K562 (cell line): ENCODE measurements around the gene MAD2L1BP. TPM values are rescaled to one million over a fixed set of nuclear protein-coding genes. Genes with fewer than 3 reads are reported as not detected.
A peak's percentile ranks its signal among the peaks of the same experiment; 100 is the strongest.

Experiments used
- COPS2 ChIP-seq: fragments of 450-650 bp; conservative IDR thresholded peaks from 2 replicates; pipeline ENCODE4 v1.6.1; 2016; ENCODE audit warnings: mild to moderate bottlenecking, moderate library complexity
- FOSL1 ChIP-seq: fragments of 200-800 bp; sonication (Bioruptor generic); conservative IDR thresholded peaks from 2 replicates; pipeline ENCODE4 v1.6.1; 2016; ENCODE audit warnings: missing genetic modification characterization, missing compliant biosample characterization
- JUNB ChIP-seq: fragments of 450-650 bp; formaldehyde crosslinking; conservative IDR thresholded peaks from 2 replicates; pipeline ENCODE4 v1.4.0; 2020; ENCODE audit warnings: mild to moderate bottlenecking
- KDM5B ChIP-seq: fragments of 200-600 bp; sonication (generic); IDR thresholded peaks from 2 replicates; pipeline ENCODE4 v1.6.1; 2012; ENCODE audit warnings: low read depth, mild to moderate bottlenecking, moderate library complexity, low read length, control low read depth, inconsistent platforms; ENCODE audit not compliant: insufficient replicate concordance
- MYBL2 ChIP-seq, 2 experiments: fragments of 450-650 bp in 1 of 2; sonication (generic) in 1 of 2; formaldehyde crosslinking in 1 of 2; IDR thresholded peaks; 2 replicates each; pipeline versions ENCODE4 v1.6.1 to v1.8.1; 2017 to 2022; ENCODE audit warnings: borderline replicate concordance in 1 of 2, inconsistent platforms in 1 of 2, low read depth in 1 of 2, mild to moderate bottlenecking in 1 of 2, missing genetic modification reagents in 1 of 2, moderate library complexity in 1 of 2
- NBN ChIP-seq: fragments of 450-650 bp; IDR thresholded peaks from 2 replicates; pipeline ENCODE4 v1.6.1; 2016; ENCODE audit warnings: low read depth, mild to moderate bottlenecking
- NONO ChIP-seq, 2 experiments: fragments of 200-400 bp in 1 of 2; fragments of 450-650 bp in 1 of 2; formaldehyde crosslinking in 1 of 2; IDR thresholded peaks; 2 replicates each; pipeline ENCODE4 v1.6.1; 2017; ENCODE audit warnings: low read depth in 2 of 2, mild to moderate bottlenecking in 2 of 2, moderate library complexity in 2 of 2, low read length in 1 of 2
- PRPF4 ChIP-seq: fragments of 200-400 bp; formaldehyde crosslinking; IDR thresholded peaks from one replicate; pipeline ENCODE4 v1.6.1; 2017; ENCODE audit warnings: low read length, low read depth, mild to moderate bottlenecking; ENCODE audit not compliant: insufficient read depth, poor library complexity, severe bottlenecking
- RFX7 ChIP-seq: fragments of 250-450 bp; sonication (Bioruptor Pico); IDR thresholded peaks from 2 replicates; pipeline ENCODE4 v1.5.1; 2021; ENCODE audit warnings: mild to moderate bottlenecking
- ZNF224 ChIP-seq: sonication (generic); formaldehyde crosslinking; IDR thresholded peaks from 2 replicates; pipeline ENCODE4 v1.8.0; 2022; ENCODE audit warnings: mild to moderate bottlenecking, missing genetic modification reagents
- ZNF79 ChIP-seq: fragments of 250-450 bp; sonication (Bioruptor Pico); IDR thresholded peaks from 2 replicates; pipeline ENCODE4 v1.4.0; 2020; ENCODE audit warnings: low read depth, mild to moderate bottlenecking, moderate library complexity
- polyA plus RNA-seq, 8 experiments: library from polyadenylated mRNA; depleted of rRNA in 4 of 8; stranded (reverse) in 5 of 8; unstranded in 3 of 8; fragments of >200 nt; fragmentation: Nextera tagmentation in 2 of 8; fragmentation: Illumina TruSeq in 1 of 8; extraction: Ambion mirVana in 2 of 8; extraction: Trizol in 1 of 8; gene quantifications; 2 replicates each; pipeline versions ENCODE4 v1.2.1 to v1.2.3, GENCODE V29; 2011 to 2014; ENCODE audit warnings: inconsistent platforms in 1 of 8, missing spikeins in 1 of 8
- total RNA-seq, 7 experiments: library from RNA; depleted of rRNA in 6 of 7; stranded (reverse); fragments of >200 nt in 6 of 7; fragmentation: Illumina TruSeq in 2 of 7; extraction: Trizol in 2 of 7; gene quantifications; 2 replicates each; pipeline versions ENCODE4 v1.2.1 to v1.2.3, GENCODE V29; 2011 to 2021; ENCODE audit warnings: low replicate concordance in 1 of 7
- TF ChIP-seq, protein P1 (sequence below): fragments of 200-800 bp; sonication (Bioruptor generic); IDR thresholded peaks from 2 replicates; pipeline ENCODE4 v1.6.1; 2016; ENCODE audit warnings: missing genetic modification characterization, missing compliant biosample characterization
- TF ChIP-seq, protein P2 (sequence below): fragments of 450-650 bp; IDR thresholded peaks from 2 replicates; pipeline ENCODE4 v1.6.1; 2017; ENCODE audit warnings: antibody characterized with exemption, mild to moderate bottlenecking
- TF ChIP-seq, protein P3 (sequence below): conservative IDR thresholded peaks from 2 replicates; pipeline ENCODE4 v1.6.1; 2011; ENCODE audit warnings: low read depth, mild to moderate bottlenecking, low read length; ENCODE audit not compliant: control insufficient read depth

The MAD2L1BP gene
- total and polyA plus RNA-seq, 9 of the 15 experiments (the other 6 are each of a cell fraction or from before 2014, with no cell fraction given) = 69.7 to 321 (median 111) TPM

DNA sequence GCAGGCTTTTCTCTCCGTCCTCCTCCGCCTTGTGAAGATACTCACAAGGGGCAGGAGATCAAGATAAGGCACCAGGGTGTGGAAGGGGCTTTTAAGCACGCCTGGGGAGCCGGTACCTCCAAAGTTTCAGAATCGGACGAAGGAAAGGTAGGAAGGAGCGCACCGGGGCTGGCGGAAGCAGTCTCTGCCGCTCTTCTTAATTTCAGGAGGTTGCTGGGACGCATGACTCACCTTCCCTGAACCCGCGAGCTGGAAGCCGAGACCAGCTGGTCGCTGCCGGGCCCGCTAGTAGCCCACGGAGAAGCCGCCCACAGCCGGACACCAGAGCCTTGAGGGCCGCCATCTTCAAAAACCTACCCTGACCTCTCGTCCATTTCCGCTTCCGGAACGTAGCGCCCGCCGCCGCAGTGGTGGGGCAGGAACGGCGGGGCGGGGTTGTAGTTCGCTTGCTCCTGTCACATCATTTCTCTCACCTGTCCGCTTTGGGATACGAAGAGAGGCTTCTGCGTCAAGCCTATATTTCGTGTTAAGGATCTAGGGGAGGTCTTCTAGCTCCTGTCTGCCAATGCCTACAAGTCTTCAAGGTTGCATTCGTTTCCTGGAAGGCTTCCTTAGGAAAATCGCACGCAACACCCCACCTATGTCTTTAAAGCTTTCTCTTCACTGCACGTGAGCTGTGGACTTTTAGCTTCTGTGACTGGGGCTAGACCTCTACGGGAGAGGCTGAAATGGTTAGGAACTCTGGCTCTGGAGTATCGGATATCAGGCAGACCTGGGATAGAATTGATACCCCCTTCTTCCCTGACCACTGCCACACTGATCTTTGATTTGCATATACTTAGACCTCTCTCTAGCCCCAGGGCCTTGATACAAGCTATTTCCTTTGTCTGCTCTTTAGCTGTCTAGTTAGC is 52.1 kb downstream of the MAD2L1BP start, which contains the start of gene MRPS18A (continued):
- TF ChIP-seq KDM5B (peak; percentile 88), MYBL2 (IDR thresholded peaks at IDR 0.05; ENCODE audit: low read depth) (no peak), MYBL2 (CRISPR knock-in tag; IDR thresholded peaks at IDR 0.05; ENCODE audit: borderline replicate concordance) (no peak), ZNF224 (no peak), PRPF4 (no peak), FOSL1 (tag) (peak; percentile 60; the same call in 1 of the 2 replicates), JUNB (no peak), COPS2 (no peak), NBN (no peak), RFX7 (CRISPR knock-in tag) (no peak), NONO (IDR thresholded peaks at IDR 0.05; ENCODE audit: low read depth in 2 of 2, low read length in 1 of 2) (no peak), ZNF79 (CRISPR knock-in tag) (no peak)
- TF ChIP-seq, protein P1, sequence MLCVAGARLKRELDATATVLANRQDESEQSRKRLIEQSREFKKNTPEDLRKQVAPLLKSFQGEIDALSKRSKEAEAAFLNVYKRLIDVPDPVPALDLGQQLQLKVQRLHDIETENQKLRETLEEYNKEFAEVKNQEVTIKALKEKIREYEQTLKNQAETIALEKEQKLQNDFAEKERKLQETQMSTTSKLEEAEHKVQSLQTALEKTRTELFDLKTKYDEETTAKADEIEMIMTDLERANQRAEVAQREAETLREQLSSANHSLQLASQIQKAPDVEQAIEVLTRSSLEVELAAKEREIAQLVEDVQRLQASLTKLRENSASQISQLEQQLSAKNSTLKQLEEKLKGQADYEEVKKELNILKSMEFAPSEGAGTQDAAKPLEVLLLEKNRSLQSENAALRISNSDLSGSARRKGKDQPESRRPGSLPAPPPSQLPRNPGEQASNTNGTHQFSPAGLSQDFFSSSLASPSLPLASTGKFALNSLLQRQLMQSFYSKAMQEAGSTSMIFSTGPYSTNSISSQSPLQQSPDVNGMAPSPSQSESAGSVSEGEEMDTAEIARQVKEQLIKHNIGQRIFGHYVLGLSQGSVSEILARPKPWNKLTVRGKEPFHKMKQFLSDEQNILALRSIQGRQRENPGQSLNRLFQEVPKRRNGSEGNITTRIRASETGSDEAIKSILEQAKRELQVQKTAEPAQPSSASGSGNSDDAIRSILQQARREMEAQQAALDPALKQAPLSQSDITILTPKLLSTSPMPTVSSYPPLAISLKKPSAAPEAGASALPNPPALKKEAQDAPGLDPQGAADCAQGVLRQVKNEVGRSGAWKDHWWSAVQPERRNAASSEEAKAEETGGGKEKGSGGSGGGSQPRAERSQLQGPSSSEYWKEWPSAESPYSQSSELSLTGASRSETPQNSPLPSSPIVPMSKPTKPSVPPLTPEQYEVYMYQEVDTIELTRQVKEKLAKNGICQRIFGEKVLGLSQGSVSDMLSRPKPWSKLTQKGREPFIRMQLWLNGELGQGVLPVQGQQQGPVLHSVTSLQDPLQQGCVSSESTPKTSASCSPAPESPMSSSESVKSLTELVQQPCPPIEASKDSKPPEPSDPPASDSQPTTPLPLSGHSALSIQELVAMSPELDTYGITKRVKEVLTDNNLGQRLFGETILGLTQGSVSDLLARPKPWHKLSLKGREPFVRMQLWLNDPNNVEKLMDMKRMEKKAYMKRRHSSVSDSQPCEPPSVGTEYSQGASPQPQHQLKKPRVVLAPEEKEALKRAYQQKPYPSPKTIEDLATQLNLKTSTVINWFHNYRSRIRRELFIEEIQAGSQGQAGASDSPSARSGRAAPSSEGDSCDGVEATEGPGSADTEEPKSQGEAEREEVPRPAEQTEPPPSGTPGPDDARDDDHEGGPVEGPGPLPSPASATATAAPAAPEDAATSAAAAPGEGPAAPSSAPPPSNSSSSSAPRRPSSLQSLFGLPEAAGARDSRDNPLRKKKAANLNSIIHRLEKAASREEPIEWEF = no peak
- TF ChIP-seq, protein P2, sequence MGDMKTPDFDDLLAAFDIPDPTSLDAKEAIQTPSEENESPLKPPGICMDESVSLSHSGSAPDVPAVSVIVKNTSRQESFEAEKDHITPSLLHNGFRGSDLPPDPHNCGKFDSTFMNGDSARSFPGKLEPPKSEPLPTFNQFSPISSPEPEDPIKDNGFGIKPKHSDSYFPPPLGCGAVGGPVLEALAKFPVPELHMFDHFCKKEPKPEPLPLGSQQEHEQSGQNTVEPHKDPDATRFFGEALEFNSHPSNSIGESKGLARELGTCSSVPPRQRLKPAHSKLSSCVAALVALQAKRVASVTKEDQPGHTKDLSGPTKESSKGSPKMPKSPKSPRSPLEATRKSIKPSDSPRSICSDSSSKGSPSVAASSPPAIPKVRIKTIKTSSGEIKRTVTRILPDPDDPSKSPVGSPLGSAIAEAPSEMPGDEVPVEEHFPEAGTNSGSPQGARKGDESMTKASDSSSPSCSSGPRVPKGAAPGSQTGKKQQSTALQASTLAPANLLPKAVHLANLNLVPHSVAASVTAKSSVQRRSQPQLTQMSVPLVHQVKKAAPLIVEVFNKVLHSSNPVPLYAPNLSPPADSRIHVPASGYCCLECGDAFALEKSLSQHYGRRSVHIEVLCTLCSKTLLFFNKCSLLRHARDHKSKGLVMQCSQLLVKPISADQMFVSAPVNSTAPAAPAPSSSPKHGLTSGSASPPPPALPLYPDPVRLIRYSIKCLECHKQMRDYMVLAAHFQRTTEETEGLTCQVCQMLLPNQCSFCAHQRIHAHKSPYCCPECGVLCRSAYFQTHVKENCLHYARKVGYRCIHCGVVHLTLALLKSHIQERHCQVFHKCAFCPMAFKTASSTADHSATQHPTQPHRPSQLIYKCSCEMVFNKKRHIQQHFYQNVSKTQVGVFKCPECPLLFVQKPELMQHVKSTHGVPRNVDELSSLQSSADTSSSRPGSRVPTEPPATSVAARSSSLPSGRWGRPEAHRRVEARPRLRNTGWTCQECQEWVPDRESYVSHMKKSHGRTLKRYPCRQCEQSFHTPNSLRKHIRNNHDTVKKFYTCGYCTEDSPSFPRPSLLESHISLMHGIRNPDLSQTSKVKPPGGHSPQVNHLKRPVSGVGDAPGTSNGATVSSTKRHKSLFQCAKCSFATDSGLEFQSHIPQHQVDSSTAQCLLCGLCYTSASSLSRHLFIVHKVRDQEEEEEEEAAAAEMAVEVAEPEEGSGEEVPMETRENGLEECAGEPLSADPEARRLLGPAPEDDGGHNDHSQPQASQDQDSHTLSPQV = no peak
- TF ChIP-seq, protein P3, sequence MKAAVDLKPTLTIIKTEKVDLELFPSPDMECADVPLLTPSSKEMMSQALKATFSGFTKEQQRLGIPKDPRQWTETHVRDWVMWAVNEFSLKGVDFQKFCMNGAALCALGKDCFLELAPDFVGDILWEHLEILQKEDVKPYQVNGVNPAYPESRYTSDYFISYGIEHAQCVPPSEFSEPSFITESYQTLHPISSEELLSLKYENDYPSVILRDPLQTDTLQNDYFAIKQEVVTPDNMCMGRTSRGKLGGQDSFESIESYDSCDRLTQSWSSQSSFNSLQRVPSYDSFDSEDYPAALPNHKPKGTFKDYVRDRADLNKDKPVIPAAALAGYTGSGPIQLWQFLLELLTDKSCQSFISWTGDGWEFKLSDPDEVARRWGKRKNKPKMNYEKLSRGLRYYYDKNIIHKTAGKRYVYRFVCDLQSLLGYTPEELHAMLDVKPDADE = peak; percentile 87
